RPMI8226 (cell line): Measurements from ENCODE around the gene APLP2.
"Not testable (repeated sequence)": the region's sequence is repeated elsewhere in the genome, so short reads cannot be mapped to it uniquely, and the experiment has no call there.

Experiments
- DNase-seq: peaks from one replicate; pipeline ENCODE4 v3.0.0-alpha.2; 2015

Gene APLP2

GRCh38 chr11:130151196-130151595 is 81.5 kb downstream of the APLP2 start:
- DNase-seq: no peak

- DNase-seq: peak; percentile 42
Observed at GRCh38 chr11:130156108-130157022, 86.7 kb downstream of the APLP2 start.

- DNase-seq: no peak
Observed at GRCh38 chr11:130157101-130157500, 87.4 kb downstream of the APLP2 start.

- DNase-seq: no peak
Observed at GRCh38 chr11:130157840-130158239, 88.1 kb downstream of the APLP2 start.

GRCh38 chr11:130159139-130159538 is 89.4 kb downstream of the APLP2 start:
- DNase-seq: no peak

GRCh38 chr11:130159657-130160497 is 90.2 kb downstream of the APLP2 start, which contains the start of gene ST14:
ST14 (plus strand) TSS chr11:130159782; CDS start chr11:130159980, 198 bp downstream.
- DNase-seq: peak; percentile 80

GRCh38 chr11:130160498-130161155 is 90.9 kb downstream of the APLP2 start:
- no peak for DNase-seq

GRCh38 chr11:130161441-130162145 is 91.9 kb downstream of the APLP2 start:
- peak; percentile 58 for DNase-seq

- peak; percentile 93 for DNase-seq
Observed at GRCh38 chr11:130162733-130163132, 93.0 kb downstream of the APLP2 start.

GRCh38 chr11:130163346-130164220 is 93.9 kb downstream of the APLP2 start:
- peak; percentile 65 for DNase-seq

- DNase-seq: no peak
Observed at GRCh38 chr11:130164221-130164570, 94.5 kb downstream of the APLP2 start.

- DNase-seq: no peak
Observed at GRCh38 chr11:130165601-130166456, 96.1 kb downstream of the APLP2 start.

- peak; percentile 20 for DNase-seq
Observed at GRCh38 chr11:130166457-130166784, 96.7 kb downstream of the APLP2 start.

GRCh38 chr11:130167146-130167545 is 97.5 kb downstream of the APLP2 start:
- DNase-seq: no peak

- DNase-seq: no peak
Observed at GRCh38 chr11:130168105-130168504, 98.4 kb downstream of the APLP2 start.

GRCh38 chr11:130170345-130170744 is 100.7 kb downstream of the APLP2 start:
- DNase-seq: no peak

- no peak for DNase-seq
Observed at GRCh38 chr11:130171534-130171933, 101.8 kb downstream of the APLP2 start.

- not testable (repeated sequence) for DNase-seq
Observed at GRCh38 chr11:130172001-130172400, 102.3 kb downstream of the APLP2 start.

GRCh38 chr11:130174642-130175041 is 104.9 kb downstream of the APLP2 start:
- DNase-seq: no peak

GRCh38 chr11:130175898-130176297 is 106.2 kb downstream of the APLP2 start:
- peak; percentile 40 for DNase-seq

- DNase-seq: no peak
Observed at GRCh38 chr11:130177782-130178181, 108.1 kb downstream of the APLP2 start.
